GM06990 (cell line): Measurements from ENCODE around the gene ARL10.
"Not testable (repeated sequence)": the region's sequence is repeated elsewhere in the genome, so short reads cannot be mapped to it uniquely, and the experiment has no call there.

Experiments
- DNase-seq: peaks from one replicate; pipeline ENCODE4 v3.0.0-alpha.2; 2011; ENCODE audit not compliant: insufficient read length; ENCODE audit errors: extremely low read depth
- H3K27me3 ChIP-seq: replicated peaks from 2 replicates; pipeline ENCODE4 v1.6.0; 2011; ENCODE audit warnings: low read length; ENCODE audit not compliant: control insufficient read depth, insufficient read depth
- H3K36me3 ChIP-seq: 2 replicates; pipeline ENCODE4 v1.5.1; 2011; ENCODE audit warnings: low read length; ENCODE audit not compliant: control insufficient read depth, insufficient read depth
- H3K4me3 ChIP-seq: replicated peaks from 2 replicates; pipeline ENCODE4 v1.5.1; 2011; ENCODE audit warnings: low read depth, mild to moderate bottlenecking, control low read depth, low read length
- TF ChIP-seq, protein P1 (sequence below): IDR thresholded peaks from 2 replicates; pipeline ENCODE4 v1.5.1; 2011; ENCODE audit warnings: low read length, control low read depth, mild to moderate bottlenecking, inconsistent platforms; ENCODE audit not compliant: insufficient read depth, poor library complexity, severe bottlenecking

The ARL10 gene

DNA sequence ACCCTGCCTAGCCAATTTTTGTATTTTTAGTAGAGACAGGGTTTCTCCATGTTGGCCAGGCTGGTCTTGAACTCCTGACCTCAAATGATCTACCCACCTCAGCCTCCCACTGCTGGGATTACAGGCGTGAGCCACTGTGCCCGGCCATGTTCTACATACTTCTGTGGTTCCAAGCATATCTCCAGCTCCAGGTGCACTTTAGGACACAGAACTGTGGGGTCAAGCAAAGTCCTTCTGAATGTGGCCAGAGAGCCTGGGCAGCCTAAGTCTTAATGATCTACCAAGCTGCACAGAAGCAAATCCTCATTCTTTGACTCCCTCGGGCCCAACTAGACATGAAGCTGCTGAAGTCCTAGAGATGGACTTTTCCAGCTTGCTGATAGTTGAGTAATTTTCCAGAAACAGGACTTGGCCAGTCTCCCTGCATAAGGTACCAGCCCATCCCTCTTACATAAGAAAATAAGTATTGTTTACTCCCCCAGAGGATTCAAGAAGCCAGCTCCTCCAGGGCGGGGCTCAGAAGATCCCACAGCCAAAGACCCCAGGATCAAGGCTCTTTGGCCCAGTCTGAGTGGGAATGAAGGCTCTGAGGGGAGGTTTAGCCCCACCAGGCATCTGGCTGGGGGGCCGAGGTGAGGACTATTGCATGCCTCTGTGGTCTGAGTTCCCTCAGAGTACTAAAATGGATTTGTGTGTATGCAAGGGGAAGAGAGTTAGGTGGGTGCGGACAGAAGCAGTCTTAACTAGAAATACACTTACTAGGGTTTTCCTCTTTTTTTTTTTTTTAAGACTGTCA is 42.4 kb downstream of the ARL10 start:
- peaks cover 6% of the 10 kb centered on the region for H3K36me3 ChIP-seq
- no peaks in the 10 kb centered on the region for H3K27me3 ChIP-seq
- TF ChIP-seq, protein P1, sequence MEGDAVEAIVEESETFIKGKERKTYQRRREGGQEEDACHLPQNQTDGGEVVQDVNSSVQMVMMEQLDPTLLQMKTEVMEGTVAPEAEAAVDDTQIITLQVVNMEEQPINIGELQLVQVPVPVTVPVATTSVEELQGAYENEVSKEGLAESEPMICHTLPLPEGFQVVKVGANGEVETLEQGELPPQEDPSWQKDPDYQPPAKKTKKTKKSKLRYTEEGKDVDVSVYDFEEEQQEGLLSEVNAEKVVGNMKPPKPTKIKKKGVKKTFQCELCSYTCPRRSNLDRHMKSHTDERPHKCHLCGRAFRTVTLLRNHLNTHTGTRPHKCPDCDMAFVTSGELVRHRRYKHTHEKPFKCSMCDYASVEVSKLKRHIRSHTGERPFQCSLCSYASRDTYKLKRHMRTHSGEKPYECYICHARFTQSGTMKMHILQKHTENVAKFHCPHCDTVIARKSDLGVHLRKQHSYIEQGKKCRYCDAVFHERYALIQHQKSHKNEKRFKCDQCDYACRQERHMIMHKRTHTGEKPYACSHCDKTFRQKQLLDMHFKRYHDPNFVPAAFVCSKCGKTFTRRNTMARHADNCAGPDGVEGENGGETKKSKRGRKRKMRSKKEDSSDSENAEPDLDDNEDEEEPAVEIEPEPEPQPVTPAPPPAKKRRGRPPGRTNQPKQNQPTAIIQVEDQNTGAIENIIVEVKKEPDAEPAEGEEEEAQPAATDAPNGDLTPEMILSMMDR = no peak
- no peak for DNase-seq
- H3K4me3 ChIP-seq = no peak overlapping the region

DNA sequence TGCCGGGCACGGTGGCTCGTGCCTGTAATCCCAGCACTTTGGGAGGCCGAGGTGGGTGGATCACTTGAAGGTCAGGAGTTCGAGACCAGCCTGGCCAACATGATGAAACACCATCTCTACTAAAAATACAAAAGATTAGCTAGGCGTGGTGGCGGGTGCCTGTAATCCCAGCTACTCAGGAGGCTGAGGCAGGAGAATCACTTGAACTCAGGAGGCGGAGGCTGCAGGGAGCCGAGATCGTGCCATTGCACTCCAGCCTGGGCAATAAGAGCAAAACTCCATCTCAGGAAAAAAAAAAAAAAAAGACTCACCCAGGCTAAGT is 42.9 kb downstream of the ARL10 start:
- H3K27me3 ChIP-seq, H3K36me3 ChIP-seq, H3K4me3 ChIP-seq, DNase-seq: not testable (repeated sequence)

DNA sequence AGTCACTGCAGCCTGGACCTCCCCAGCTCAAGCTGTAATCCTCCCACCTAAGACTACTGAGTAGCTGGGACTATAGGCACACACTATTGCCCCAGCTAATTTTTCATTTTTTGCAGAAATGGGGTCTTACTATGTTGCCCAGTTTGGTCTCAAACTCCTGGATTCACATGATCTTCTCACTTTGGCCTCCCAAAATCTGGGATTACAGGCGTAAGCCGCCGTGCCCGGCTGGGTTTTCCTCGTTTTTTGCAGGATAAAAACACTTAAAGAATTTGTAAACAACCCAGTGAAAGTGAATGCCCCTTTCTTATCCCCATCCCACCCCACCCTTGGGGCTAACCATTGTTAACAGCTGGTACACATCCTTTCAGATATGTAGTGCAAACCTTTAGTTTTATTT is 43.3 kb downstream of the ARL10 start:
- peaks cover 7% of the 10 kb centered on the region for H3K36me3 ChIP-seq
- TF ChIP-seq, protein P1 = no peak

GRCh38 chr5:176409765-176410164 is 44.5 kb downstream of the ARL10 start:
- Histone ChIP-seq H3K4me3 (no peak overlapping the region), H3K27me3 (no peaks in the 10 kb centered on the region), H3K36me3 (peaks cover 8% of the 10 kb centered on the region)
- DNase-seq = no peak
- TF ChIP-seq, protein P1 = no peak

More for the DNA sequence above, 43.3 kb downstream of the ARL10 start:
- Histone ChIP-seq H3K27me3 (no peaks in the 10 kb centered on the region), H3K4me3 (no peak overlapping the region)
- DNase-seq = no peak

GRCh38 chr5:176410486-176411180 is 45.3 kb downstream of the ARL10 start:
- H3K36me3 ChIP-seq = peaks cover 8% of the 10 kb centered on the region
- no peaks in the 10 kb centered on the region for H3K27me3 ChIP-seq
- no peak overlapping the region for H3K4me3 ChIP-seq
- DNase-seq = no peak
- TF ChIP-seq, protein P1 = no peak

- TF ChIP-seq, protein P1 = no peak
- DNase-seq = no peak
- Histone ChIP-seq H3K36me3 (peaks cover 4% of the 10 kb centered on the region), H3K27me3 (no peaks in the 10 kb centered on the region), H3K4me3 (no peak overlapping the region)
These were observed 47.4 kb downstream of the ARL10 start for GRCh38 chr5:176412517-176413254.
